SIG-M5 (cell line): Measurements from ENCODE around the gene COX19.
"Not testable (repeated sequence)": the region's sequence is repeated elsewhere in the genome, so short reads cannot be mapped to it uniquely, and the experiment has no call there.

Experiments
- DNase-seq: peaks from one replicate; lab custom pipeline; 2025; lab: John Stamatoyannopoulos, UW

The COX19 gene

DNA sequence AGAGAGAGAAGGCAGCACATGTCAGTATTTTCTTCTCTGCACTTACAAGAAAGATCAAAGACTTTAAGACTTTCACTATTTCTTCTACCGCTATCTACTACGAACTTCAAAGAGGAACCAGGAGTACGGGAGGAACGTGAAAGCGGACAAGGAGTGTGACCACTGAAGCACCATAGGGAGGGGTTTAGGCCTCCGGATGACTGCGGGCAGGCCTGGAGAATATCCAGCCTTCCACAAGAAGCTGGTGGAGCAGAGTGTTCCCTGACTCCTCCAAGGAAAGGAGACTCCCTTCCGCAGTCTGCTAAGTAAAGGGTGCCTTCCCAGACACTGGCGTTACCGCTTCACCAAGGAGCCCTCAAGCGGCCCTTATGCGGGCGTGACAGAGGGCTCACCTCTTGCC lies 14.4 kb downstream of the COX19 start:
- DNase-seq, result not testable (repeated sequence)

DNA sequence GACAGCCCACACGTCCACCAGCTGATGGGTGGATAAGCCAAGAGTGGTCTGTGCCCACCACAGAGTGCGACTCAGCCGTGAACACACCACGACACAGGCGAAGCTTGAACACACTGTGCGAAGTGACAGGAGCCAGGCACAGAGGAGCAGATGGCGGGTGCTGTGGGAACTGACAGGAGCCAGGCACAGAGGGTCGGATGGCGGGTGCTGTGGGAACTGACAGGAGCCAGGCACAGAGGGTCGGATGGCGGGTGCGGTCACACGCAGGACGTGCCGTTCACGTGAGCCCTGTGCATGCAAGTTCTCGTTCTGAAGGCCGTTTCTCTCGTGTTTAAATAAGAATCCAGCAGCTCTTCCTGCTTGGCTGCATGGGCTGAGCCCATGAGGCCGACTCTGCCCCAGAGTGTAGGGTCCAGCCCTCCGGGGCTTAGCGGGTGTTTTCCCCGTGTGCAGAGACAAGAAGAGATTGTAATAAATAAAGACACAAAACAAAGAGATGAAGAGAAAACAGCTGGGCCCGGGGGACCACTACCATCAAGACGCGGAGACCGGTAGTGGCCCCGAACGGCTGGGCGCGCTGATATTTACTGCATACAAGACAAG lies 15.0 kb downstream of the COX19 start:
- no peak for DNase-seq

DNA sequence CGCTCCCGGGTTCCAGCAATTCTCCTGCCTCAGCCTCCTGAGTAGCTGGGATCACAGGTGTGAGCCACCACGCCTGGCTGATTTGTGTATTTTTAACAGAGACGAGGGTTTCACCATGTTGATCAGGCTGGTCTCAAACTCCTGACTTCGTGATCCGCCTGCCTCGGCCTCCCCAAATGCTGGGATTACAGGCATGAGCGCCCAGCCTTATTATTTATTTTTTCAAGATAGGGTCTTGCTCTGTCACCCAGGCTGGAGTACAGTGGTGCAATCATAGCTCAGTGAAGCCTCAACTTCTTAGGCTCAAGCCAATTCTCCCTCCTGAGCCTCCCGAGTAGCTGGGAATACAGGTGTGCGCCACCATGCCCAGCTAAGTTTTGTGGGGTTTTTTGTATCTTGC lies 15.6 kb downstream of the COX19 start:
- DNase-seq, result not testable (repeated sequence)

- DNase-seq, result no peak
These were observed 16.1 kb downstream of the COX19 start for GRCh38 chr7:959271-959670.

GRCh38 chr7:958221-959200 lies 16.8 kb downstream of the COX19 start:
- DNase-seq, result no peak

DNA sequence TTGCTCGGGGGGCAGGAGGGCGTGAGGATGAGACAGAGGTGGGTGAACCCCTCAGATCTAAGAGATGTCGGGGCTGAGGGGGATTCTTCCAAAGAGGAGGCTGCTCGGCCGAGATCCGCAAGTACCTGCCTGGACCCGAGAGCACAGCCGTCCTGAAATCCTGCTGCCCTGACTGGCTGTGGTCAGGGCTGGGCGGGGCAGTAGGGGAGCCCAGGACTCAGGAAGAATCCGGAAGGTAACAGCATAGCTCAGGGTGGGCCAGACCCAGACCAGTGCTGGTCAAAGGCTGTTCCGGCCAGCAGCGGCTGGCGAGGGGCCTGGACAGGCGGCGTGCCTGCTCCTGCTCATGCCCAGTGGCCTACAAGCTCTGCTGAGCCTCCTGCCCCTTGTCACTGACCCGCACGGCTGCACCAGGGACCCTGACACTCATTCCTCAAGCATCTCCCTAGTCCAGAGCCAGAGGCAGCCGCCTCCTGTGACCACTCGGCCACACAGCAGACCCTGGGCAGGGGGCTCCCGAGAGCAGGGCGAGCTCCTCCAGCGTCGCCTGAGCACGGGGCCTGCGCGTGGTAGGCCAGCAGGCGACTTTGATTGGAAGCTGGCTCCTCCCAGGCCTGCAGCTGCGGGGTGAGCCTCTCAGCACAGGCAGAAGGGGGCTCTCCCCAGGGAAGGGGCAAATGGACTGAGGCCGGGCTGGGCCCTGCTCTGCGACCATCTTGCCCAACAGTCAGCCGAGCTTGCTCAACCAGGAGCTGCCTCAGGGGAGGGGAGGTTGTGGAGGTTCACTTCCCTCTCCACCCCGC lies 17.7 kb downstream of the COX19 start:
- peak; percentile 13 for DNase-seq

GRCh38 chr7:956031-956430 lies 19.3 kb downstream of the COX19 start:
- DNase-seq, result no peak

DNA sequence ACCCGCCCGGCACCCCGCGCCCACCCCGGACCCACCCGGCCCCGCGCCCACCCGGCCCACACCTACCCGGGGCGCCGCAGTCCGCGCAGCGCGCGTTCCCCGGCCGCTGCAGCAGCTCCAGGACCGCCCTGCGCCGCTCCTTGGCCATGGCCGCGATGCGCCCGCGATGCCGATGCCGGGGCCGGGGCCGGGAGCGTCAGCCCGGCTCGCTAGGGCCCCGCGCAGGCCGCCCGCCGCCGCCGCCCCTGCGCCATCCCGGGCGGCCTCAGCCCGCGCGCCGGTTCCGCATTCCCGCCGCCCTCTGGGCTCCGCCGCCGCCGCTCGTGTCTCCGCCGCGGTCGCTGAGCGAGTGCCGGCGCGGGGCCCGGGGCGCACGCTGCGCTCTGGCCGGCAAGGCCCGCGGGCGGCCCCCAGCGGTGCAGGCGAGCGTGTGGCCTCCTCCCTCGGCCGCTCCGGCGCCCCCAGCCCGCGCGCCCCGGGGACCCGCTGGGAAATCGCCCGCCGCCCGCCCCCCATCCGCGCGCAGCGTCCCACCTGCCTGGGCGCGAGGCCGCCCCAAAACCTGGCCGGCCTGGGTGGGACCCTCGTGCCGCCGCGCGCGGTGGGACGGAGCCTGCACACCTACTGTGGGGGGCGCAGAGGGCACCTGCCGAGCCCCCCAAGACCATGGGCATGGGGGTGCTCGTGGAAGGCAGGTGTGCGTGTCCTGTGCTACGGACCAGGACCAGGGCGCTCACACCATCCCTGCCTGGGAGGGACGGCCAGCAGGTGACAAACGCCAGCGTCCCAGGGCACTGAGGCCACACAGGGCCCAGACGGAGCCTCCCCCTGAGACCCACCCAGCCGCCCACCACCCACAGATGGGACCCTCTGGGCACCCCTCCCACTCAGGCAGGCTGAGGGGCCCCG lies 20.8 kb downstream of the COX19 start, which contains the start of gene ADAP1:
TSS of gene ADAP1 (minus strand) at position 351 of the 909 bp plus-strand sequence. CDS start at position 148, 203 bp downstream.
- DNase-seq, result no peak

DNA sequence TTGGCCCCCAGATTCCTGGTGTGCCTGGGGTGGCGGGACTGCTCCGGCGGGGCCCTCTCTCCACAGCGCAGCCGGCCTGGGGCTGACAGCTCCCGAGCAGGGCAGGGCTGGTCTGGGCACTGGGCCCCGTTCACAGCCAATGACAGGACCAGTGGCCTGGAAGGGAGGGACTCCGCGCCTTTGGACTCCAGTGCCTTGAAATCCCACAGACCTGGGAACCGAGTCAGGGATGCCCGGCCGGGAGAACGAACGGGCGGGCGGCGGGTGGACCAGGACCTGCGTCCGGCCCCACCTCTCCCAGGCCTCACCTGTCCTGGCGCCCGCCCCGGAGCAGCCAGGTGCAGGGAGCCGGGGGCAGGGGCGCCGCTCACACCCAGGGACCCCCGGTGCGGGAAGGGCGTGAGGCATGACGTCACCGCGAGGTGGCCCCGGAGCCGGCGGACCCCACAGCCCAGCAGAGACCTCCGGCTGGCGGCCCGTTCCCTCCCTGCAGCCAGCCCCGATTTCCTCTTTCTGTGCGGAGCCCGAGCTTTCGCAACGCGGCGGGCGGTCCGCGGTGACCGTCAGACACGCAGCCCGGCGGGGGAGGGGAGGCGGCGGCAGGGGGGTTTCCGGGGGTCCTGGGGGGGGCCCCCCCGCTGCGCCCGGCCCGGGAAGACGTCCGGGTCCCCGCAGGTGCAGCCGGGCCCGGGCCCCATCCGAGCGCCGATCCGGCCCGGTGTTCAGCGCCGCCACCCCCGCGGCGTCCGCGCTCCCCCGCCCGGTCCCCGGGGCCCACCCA lies 21.6 kb downstream of the COX19 start:
- DNase-seq, result no peak

DNA sequence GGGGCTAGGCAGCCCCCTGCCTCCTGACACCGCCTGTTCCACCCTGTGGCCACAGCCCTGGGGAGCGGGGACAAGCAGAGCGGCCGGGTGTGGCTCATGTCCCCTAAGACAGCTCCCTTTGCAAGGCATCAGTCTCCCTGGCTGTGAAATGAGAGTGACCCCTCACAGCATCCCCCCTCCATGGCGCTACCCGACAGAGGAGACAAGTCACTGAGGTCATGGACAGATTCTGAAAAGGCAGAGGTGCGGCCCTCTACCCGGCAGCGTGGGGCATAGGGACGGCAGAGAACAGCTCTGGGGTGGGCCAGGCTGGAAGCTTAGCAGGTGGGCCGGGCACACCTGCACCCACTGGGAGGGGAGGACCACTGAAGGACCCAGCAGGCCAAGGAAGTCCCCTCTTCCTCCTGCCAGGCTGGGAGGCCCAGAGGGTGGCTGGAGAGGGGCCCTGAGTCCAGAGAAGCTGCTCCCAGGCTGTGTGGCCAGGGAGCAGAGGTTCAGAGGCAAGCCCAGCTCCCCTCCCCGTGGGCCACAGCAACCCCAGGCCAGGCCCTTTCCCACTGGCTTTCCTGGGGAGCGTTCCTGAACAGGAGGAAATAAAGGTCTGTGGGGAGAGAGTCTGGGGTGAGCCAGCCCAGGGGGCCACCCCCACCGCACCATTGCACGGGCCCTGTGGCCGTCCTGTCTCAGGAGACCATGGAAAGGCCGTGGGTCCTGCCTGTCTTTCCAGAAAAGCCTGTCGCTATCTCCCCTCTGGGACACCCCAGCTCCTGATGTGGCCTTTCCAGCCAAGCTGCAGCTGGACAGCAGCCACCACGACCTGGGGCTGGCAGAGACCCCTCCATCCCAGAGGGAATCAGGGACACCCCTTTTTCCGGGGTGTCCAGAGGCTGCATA lies 22.6 kb downstream of the COX19 start:
- no peak for DNase-seq

- no peak for DNase-seq
These were observed 23.3 kb downstream of the COX19 start for GRCh38 chr7:951881-952547.

GRCh38 chr7:949021-949934 lies 26.1 kb downstream of the COX19 start:
- DNase-seq, result no peak

GRCh38 chr7:947391-948210 lies 27.7 kb downstream of the COX19 start:
- DNase-seq, result no peak

- no peak for DNase-seq
These were observed 28.9 kb downstream of the COX19 start for GRCh38 chr7:946256-946996.

DNA sequence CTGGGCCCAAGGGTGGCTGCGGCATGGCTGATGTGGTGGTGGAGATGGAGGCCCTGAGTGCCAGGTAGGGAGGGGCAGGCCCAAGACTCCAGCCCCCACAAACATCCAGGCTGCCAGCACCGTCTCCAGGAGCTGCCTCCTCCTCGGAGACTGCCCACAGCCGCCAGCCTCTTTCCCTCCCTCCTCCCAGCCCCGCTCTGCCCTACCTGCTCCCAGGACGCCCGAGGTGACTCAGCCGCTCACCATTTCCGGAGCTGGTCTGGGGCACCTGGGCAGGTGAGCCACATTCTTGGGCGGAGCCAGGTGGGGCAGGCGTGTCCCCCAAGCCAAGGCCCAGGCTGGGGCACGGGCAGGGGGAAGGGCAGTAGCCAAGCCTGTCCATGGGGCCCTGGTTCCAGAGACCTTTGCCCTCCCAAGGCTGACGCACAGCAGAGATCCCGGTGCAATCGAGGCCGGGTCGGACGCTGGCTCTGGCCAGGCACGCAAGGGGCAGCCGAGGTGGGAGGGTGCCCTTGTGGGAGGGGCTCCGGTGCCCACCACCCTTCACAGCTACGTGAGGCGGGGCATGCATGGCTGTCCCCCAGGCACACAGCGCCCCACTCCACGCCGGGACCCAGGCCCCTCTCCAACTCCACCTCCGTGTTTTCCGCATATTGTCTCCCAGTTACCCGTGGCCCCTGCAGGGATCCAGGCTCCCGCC lies 29.6 kb downstream of the COX19 start:
- no peak for DNase-seq

DNA sequence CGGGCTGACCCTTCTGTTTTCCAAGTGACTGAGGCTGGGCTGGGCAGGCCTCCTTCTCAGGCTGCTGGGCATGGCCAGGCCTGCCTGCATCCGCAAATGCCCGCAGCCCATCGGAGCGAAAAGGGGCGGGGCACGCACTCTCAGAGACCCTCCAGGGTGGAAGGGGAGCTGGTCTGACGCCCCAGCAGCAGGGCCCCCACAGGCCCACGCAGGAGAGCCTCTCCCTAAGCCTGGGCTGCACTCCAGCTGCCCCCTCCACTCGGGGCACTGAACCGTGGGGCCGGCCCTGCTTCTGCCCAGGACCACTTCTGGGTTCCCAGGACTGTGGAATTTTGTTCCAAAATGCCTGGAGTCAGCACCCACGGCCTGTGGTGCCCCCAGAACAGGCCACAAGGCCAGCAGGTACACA lies 30.2 kb downstream of the COX19 start:
- DNase-seq, result no peak
